MM.1S (cell line): ENCODE data around the gene CARD9.

Source experiments
- CTCF ChIP-seq: fragments of 300-600 bp; sonication (generic); IDR thresholded peaks from 2 replicates; pipeline ENCODE4 v1.5.1; 2016; ENCODE audit warnings: antibody characterized with exemption, low read length, mixed read lengths
- EZH2phosphoT487 ChIP-seq: fragments of 300-600 bp; sonication (generic); IDR thresholded peaks from 2 replicates; pipeline ENCODE4 v1.6.1; 2018; ENCODE audit warnings: antibody characterized with exemption, low read length

GRCh38 chr9:136336156-136336870 is 37.2 kb downstream of the CARD9 start:
- TF ChIP-seq CTCF (no peak), EZH2phosphoT487 (no peak)
